Right ventricle myocardium superior (tissue), 1 donor: ENCODE data around the gene RNASEH2A. TPM values are rescaled to one million over a fixed set of nuclear protein-coding genes. Genes with fewer than 3 reads are reported as not detected.
A peak's percentile ranks its signal among the peaks of the same experiment; 100 is the strongest.

ENCODE experiments used
- ATAC-seq: fragments of 200-7000 bp; cut with Tn5 transposase; one replicate; pipeline ENCODE4 v1.9.1; 2020; ENCODE audit warnings: mild to moderate bottlenecking; ENCODE audit not compliant: poor library complexity
- DNase-seq: peaks from one replicate; pipeline ENCODE4 v3.0.0-alpha.2; 2020
- intact Hi-C: fragments of 100-400 bp; cut with DNase I; formaldehyde crosslinking; loops from one replicate; pipeline ENCODE4 v1.11.2; 2022
- long read RNA-seq: library from polyadenylated mRNA; unstranded; transcript quantifications from one replicate; pipeline ENCODE4 v2.0.0, GENCODE V29; 2021
- total RNA-seq: library from RNA; stranded (reverse); fragmentation: NEBNext Ultra II Directional; extraction: Animal tissue kit (Norgen Biotek cat#: 25700); gene quantifications from one replicate; pipeline ENCODE4 v1.2.1, GENCODE V29; 2021
- donor health status: DM: no; HTN: yes; CAD: no; lungs with severe emphysema.

RNASEH2A gene
- total RNA-seq: 6.3 TPM
- long read RNA-seq, transcript RNASEH2A-201 (8 exons, 2,753 nt): major isoform, 9 of 9 reads
- long read RNA-seq, partial matches to known transcripts: 0 of 9 reads
- long read RNA-seq, other reads (novel, unspliced or antisense): 0 of 9 reads

- DNase-seq (peak; percentile 95), ATAC-seq (peak; percentile 90)
- intact Hi-C loops: no loop called here
These were observed at the start of gene RNASEH2A for GRCh38 chr19:12806242-12807081. Gene RNASEH2A, plus strand, starts transcription at chr19:12806584. Its CDS starts 90 bp downstream, at chr19:12806674.

- intact Hi-C loops: loop anchor here (5.0 kb wide), 1 partner anchor 45 kb away; no protein-coding TSS in a partner anchor
- peak; percentile 81 for DNase-seq
- peak; percentile 86 for ATAC-seq
These were observed 48.7 kb upstream of the RNASEH2A start for GRCh38 chr19:12757544-12758274.

GRCh38 chr19:12759686-12760085, 46.7 kb upstream of the RNASEH2A start:
- intact Hi-C loops: loop anchor here (5.0 kb wide), 1 partner anchor 47 kb away; no protein-coding TSS in a partner anchor
- no peak for DNase-seq
- ATAC-seq: no peak

GRCh38 chr19:12763100-12763499, 43.3 kb upstream of the RNASEH2A start:
- DNase-seq (peak; percentile 83), ATAC-seq (peak; percentile 78)
- intact Hi-C loops: no loop called here

- intact Hi-C loops: loop anchor here (5.0 kb wide), 2 partner anchors 38 to 83 kb away; partner anchors contain the start of genes PRDX2 and THSD8
- ATAC-seq (no peak), DNase-seq (no peak)
These were observed 41.7 kb upstream of the RNASEH2A start for GRCh38 chr19:12764698-12765097.

- ATAC-seq (peak; percentile 88), DNase-seq (peak; percentile 93)
- intact Hi-C loops: loop anchor here (5.0 kb wide), 2 partner anchors 36 to 81 kb away; partner anchors contain the start of genes PRDX2 and THSD8
These were observed 40.3 kb upstream of the RNASEH2A start for GRCh38 chr19:12766051-12766521.

GRCh38 chr19:12767150-12767549, 39.2 kb upstream of the RNASEH2A start:
- intact Hi-C loops: loop anchor here (5.0 kb wide), 2 partner anchors 35 to 80 kb away; partner anchors contain the start of genes PRDX2 and THSD8
- DNase-seq (no peak), ATAC-seq (no peak)

- DNase-seq (no peak), ATAC-seq (no peak)
- intact Hi-C loops: loop anchor here (5.0 kb wide), 2 partner anchors 35 to 80 kb away; partner anchors contain the start of genes PRDX2 and THSD8
These were observed 38.7 kb upstream of the RNASEH2A start for GRCh38 chr19:12767666-12768065.

- DNase-seq (no peak), ATAC-seq (no peak)
- intact Hi-C loops: loop anchor here (5.0 kb wide), 2 partner anchors 33 to 78 kb away; partner anchors contain the start of genes PRDX2 and THSD8
These were observed 36.7 kb upstream of the RNASEH2A start for GRCh38 chr19:12769689-12770088.

- no peak for DNase-seq
- ATAC-seq: no peak
- intact Hi-C loops: no loop called here
These were observed 35.5 kb upstream of the RNASEH2A start for GRCh38 chr19:12770922-12771321.

- peak; percentile 52 for ATAC-seq
- intact Hi-C loops: no loop called here
- DNase-seq: peak; percentile 75
These were observed 34.1 kb upstream of the RNASEH2A start for GRCh38 chr19:12772323-12772722.

GRCh38 chr19:12773571-12773970, 32.8 kb upstream of the RNASEH2A start:
- intact Hi-C loops: no loop called here
- DNase-seq: no peak
- ATAC-seq: peak; percentile 29

GRCh38 chr19:12774588-12775555, 31.5 kb upstream of the RNASEH2A start, which contains the start of gene HOOK2:
Gene HOOK2, minus strand, starts transcription at chr19:12775552. Its CDS starts 103 bp downstream, at chr19:12775449.
- no peak for ATAC-seq
- intact Hi-C loops: no loop called here
- no peak for DNase-seq

- intact Hi-C loops: loop anchor here (1.0 kb wide), 1 partner anchor 18 kb away; no protein-coding TSS in a partner anchor
- ATAC-seq (peak; percentile 62), DNase-seq (peak; percentile 89)
These were observed 29.0 kb upstream of the RNASEH2A start for GRCh38 chr19:12777217-12778016.

GRCh38 chr19:12778017-12778904, 28.1 kb upstream of the RNASEH2A start:
- ATAC-seq (peak; percentile 35), DNase-seq (peak; percentile 87)
- intact Hi-C loops: no loop called here

- intact Hi-C loops: no loop called here
- ATAC-seq: no peak
- no peak for DNase-seq
These were observed 27.6 kb upstream of the RNASEH2A start for GRCh38 chr19:12778905-12779161.
